Suppressor macrophage treated with lipopolysaccharide for 1 hour (primary cell): ENCODE results near the gene MRPL33.
A peak's percentile ranks its signal among the peaks of the same experiment; 100 is the strongest.

Experiments
- DNase-seq, 3 donors: peaks; one replicate each; pipeline ENCODE4 v3.0.0-alpha.2; 2020 to 2022

The MRPL33 gene

DNA sequence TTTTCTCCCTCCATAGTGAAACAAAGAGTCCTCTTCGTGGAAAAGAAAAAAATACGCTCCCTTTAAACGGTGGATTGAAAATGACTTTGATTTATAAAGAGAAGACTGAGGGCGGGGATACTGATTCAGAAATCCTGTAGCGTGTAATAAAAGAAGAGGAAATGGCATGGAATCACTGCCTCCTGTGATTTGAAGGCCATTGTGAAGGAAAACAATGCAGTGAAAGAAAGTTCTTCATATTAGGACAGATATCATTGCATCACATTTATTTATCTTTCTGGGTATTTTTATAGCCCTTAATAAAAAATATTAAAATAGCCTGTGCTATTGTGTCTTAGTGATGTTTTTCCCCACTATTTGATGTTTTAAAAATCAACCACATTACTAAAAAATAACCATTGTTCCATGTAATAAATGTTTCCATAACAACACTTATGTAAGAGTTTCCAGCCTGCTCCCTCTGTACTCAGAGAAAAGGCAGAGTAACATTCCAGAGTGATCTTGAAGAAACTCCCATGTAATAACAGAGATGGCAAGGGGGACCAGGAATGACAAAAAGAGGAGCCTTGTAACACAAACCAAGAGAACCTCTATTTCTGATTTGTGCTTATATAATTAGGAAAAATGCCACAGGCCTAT, 8.0 kb downstream of the MRPL33 start:
- DNase-seq, result no peak

DNA sequence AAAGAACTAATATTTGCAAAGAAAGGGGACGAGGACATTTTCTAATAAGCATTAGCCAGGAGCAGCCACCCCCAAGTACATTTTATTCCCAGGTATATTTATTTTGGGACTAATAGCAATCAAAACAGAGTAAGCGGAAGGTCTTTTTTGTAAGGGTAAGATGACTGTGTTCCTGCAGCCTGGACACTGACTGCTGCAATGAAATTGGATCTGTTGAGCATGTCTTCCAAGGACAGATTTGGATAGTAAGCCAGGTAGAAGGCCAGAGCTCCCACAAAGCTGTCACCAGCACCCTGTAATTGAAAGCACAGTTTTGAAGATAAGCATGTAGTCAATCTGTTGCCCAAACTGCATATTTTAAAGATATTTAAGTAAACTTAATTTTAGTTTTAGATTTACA, 10.0 kb downstream of the MRPL33 start:
- DNase-seq, result no peak

DNA sequence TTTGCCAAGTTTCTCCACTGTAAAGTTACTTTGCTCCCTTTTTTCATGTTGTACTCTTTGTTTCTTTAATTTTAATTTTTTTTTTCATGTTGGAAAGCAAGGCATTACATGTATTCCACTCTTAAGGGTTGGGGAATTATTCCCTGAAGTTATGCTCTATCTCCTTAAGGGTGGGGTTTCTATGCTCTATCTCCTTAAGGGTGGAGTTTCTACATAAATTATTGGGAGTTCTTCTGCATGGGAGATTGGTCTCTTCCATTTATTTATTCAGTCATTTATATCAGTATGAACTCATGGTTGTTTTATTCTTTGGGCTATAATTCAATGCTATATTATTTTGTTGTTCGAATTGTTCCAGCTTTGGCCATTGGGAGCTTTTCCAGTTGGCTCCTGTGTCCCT, 11.2 kb downstream of the MRPL33 start:
- no peak for DNase-seq

DNA sequence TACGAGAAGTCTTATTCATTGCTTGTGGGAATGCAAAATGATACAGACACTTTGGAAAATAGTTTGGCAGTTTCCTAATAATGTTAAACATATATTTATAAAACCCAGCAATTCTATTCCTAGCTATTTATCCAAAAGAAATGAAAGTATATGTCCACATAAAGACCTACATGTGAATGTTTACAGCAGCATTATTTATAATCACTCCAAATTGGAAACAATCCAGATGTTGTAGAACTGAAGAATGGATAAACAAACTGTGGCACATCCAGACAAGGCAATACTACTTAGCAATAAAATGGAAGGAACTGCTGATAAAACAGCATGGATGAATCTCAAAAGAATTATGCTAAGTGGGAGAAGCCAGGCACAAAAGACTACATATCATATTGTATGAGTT, 19.3 kb downstream of the MRPL33 start:
- no peak for DNase-seq

DNA sequence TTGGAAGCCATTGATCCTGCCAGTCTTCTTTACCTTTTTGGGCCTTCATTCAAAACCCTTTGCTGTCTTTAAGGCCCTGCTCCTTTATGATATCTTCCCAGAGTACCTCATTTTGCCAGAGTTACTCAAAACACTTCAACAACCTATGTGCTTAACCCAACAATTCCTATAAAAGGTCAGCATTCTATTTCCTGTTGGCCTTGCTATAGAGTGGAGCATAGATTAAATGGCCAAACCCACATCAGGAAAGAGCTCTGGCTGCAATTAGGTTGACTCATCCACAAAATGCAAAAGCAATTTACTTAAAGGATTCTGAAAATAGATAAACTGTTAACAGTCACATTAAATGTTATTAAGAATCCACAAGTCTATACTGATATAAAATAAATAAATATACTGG, 21.2 kb downstream of the MRPL33 start:
- no peak for DNase-seq

DNA sequence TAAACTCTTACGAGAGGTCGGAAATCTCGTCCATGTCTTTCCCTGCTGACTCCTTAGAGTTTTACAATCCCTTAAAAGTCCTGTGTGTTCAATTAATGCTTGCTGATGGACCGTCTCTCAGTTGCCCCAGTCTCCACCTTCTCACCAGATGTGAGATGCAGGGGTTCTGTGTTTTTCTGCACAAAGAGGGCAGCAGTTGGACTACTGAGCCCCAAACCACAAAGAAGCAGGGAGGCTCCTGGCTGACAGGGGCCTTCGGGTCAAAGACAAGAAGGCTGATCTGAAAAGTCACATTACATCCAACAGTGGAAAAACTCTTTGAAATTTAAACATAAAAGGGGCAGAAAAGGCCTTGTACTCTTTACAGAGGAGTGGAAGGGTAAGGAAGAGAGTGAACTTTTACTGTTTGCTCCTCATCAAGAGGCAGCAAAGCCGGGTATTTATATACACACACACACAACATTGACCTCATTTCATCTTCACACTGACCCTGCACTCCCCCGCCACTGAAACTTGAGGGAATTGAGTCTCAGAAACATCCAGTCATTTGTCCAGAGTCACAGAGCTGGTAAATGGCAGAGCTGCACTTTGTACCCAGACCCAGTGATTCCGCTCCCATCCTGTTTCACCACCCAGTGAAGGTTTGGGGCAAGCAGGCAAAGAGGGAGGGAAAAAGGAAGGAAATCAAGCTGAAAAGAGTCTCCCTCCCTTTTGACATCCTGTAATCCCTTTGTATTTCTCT, 23.7 kb downstream of the MRPL33 start:
- DNase-seq, result no peak

DNA sequence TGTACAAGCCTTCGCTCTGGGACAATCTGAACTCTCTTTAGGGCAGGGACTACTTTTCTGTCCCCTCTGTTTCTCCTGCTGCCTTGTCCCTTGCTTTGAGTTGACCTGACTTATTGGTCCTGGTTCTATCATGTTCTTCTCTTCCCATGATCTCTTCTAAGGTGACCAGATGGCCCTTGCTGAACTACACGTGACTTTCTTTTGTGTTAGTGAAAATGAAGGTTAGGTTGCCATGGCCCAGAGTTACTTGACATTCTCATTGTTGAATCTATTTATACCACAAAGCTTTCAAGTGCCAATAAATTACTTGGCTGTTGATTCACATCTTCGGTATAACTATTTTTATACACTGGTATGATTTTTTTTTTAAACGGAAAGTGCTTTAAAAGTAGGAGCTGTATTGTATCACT, 24.4 kb downstream of the MRPL33 start:
- DNase-seq, result no peak

DNA sequence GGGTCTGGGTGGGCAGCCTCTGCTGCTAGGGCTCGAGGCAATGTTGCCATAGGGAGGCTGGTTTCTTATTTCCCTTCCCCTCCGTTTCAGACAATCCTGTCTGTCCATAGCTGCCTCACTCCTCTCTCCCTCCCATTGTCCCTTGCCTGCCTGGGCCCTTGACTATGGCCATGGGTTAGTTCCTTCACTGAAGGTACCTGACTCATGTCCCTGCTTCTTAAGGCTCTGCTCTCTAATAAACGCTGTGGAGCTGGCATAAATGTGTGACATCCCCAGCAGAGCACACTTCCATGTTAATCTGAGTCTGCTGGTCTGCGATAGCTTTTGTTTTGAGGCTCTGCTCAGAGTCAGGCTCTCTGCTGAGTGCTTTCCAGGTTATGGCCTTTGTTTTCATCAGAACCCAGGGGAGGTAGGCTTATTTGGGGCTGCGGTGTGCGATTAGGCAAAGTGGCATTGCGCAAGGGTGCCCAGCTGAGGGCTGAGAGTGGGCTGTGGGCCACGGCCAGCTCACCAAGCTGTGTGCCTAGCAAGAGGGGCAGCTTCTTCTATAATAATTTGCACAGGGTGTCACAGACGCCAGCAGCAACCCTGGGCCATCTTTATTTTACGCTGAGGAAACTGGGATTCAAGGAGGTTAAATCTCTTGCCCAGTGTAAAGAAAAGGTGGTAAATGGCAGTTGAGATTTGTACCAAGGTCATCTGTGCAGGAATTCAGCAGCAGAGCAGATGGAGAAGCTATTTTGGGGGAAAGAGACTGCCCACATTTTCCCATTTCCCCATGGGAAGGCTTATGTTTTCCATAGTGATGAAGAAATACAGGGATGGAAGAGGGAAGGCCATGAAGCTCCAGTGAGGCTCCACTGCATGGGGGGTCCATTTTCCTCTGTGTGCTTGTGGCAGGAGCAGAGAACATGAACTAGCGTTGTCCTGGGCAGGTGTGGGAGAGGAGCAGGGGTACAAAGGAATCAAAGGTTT, 25.6 kb downstream of the MRPL33 start:
- DNase-seq, result peak in 2 of 3 donors; percentile 35 to 48

DNA sequence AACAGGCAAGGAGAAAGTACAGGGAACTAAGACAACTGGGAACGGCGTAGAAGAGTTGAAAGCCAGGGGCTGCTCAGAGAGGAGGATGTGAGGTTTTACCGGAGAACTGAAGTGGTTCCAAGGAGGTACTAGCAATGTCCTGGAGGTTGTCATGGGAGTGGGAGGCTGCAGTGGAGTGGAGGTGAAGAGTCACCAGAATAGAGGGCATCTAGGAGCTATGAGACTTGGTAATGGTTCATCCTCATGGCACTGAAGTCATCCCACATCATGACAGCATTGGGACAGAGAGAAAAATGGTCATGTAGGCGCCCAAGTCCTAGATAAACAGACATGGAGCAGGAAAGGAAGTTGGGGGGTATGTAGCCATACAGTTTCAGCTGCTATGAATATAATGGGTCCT, 26.3 kb downstream of the MRPL33 start:
- peak in 2 of 3 donors; percentile 25 to 29 for DNase-seq

DNA sequence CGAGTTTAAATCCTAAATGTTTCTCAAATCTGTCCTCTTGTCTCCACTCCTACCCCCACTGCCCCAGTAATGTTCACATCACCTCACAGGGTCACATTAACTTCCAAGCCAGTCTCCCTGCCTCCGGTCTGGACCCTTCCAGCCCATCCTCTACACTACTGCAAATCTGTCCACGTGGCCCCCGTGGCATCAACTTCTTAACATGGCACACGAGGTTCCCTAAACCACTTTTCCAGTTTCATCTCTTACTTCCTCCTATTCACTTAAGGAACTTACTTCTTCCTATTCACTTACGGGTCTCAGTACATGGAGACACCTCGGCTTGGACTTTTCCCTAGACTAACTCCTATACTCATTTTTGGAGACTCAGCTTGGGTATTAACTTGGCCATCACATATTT, 27.0 kb downstream of the MRPL33 start:
- peak; percentile 58 to 70 (median 63) for DNase-seq

DNA sequence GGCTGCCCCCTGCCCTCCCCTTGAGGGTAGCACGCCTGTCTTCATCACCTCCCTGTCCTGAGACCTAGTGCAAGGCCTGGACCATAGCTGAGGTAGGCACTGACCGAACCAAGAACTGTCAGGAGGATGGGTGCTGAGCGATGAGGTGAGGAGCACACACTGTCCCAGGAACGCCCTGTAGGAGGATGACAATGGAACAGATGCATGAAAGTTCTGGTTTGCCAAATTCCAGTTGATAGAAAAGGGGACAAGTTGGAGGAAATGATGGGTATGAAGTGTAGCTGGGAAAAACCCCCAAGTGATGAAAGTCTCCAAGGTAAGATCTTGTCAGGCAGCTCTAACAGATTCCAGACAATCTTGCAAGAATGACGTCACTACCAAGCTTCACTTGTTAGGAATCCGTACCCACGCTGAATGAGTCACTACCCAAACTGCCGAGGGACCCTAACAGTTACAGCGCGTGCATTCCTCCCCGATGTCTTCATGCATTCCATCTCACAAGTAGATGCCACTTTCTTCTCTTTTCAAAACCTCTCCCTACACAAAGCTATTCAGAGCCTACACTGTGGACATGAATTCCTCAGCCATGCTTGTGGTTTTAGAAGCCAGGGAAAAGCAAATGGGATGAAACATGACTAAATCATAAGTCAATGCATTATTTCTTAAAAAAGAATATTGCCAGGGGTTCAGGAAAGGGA, 27.6 kb downstream of the MRPL33 start:
- DNase-seq, result peak; percentile 54 to 75 (median 63)

DNA sequence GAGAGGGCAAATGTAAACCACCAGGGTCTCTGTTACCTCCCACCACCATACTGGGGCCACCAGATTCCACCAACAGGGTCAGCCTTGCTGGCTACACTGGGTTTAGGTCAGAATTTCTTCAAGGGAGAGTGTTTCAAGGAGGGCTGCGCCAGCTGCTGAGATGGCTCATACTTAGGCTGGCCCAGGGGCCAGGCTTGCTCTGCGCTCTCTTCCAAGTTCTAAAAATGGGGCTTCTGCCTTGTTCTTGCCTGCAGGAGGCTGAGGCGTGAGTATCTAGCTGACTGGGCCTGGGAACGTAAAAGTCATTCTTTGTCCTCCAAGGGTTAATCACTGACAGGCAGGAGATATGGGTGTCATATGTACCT, 28.1 kb downstream of the MRPL33 start:
- no peak for DNase-seq

DNA sequence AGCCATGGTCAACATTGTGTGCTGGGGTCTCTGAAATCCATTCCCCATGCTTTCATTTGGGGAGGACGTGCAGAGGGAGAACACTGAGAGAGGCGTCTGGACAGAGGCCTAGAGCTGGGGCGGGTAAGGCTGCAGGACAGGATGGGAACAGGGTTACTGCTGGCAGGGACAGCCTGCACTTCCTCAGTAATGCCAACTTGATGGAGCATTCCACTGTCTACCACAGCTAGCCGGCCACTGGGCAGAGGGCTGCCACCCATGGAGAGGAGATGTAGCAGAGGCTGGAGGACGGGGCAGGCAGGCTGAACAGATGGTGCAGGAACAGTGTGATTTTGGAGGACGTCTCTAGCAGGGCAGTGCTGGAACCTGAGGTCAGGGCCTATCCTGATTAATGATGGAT, 29.3 kb downstream of the MRPL33 start:
- no peak for DNase-seq

DNA sequence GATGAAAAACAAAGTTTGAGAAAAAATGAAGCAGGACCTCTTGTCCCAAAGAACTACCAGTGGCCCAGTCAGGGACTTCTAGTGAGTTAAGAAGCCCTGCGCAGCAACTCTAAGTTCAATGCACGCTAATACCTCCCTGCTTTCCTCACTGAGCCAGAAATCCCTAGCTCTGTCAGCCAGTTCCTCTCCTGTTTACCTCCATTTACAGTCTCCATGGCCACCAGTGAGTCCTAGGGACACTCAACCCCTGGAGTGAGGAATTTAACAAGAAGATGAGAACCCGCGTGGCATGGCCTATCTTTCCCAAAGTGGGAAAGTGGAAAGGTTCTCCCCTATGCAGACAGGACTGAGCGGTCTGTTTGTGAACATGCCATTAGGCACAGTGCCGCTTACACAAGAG, 31.0 kb downstream of the MRPL33 start:
- DNase-seq, result no peak

DNA sequence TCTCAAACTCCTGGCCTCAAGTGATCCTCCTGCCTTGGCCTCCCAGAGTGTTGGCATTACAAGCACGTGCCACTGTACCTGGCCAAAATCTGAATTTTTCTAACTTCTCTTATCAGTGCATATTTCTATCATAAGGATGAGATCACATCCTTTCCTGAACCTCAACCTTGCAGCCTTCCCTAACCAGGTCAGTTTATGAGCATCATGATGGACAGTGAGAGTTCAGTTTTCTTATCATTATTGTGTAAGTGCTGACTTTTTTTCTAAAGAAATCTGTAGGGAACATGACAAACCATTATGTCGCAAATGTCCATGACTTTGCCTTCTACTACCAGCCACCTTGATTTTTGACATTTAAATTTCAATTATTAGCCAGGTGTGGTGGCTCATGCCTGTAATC, 31.5 kb downstream of the MRPL33 start:
- no peak for DNase-seq

DNA sequence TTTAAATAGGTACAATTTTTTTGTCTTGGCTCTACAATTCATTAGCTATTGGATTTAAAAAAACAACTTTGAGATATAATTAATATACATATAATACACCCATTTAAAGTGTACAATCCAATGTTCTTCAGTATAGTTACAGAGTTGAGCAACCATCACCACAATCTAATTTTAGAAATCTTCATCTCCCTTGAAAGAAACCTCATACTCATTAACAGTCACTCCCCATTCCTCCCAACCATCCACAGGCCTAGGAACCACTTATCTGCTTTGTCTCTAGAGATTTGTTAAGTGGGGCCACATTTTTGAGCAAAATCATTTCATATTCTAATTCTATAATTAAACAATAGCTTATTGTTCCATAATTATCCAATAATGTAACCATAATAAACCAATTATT, 32.6 kb downstream of the MRPL33 start:
- DNase-seq, result no peak

DNA sequence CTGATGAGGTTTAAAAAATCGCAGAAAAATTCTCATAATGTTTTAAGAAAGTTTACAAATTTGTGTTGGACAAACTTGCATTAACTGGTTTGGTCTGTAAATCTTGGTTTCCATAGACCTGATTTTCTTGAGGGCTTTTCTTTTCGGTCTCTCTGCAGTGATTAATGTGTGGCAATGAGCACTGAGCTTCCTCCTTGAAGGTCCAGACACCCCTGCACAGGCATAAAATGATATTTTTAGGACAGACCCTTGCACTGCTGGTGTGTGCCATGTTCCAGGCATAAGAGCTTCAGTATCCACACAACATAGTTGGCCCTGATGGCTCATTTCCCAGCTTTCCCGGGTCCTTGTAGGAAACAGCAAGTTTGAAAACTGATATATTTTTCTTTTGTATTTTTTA, 33.7 kb downstream of the MRPL33 start:
- DNase-seq, result no peak

DNA sequence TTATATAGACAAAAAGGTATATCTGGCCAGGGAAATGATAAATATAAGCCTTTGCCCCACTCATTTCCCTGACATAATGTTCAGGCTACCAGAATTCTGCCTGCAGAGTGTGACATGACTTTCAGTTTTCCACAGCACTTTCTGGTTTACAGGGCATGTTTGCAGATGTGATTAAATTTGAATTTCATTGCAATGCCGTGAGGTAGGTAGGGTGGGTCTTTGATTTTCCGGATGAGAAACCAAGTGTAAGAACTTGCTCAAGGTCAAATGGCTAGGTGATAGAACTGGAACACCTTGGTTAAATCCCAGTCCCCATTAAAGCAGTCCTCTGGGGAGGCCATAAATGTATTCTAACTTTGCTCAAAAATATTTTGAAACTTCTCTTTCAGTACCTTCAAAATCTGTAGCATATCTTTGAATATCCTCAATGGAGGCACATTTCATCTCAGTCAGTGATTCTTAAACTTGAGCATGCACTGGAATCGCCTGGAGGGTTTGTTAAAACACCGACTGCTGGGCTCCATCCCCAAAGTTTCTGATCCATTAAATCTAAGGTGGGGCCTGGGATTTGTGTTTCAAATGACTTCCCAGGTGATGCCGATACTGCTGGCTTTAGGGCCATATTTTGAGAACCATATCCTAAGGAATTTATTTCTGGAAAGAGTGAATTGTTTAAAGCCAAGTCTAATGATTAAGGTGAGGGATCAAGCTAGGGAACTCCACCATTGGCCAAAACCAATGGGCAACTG, 35.0 kb downstream of the MRPL33 start:
- no peak for DNase-seq

DNA sequence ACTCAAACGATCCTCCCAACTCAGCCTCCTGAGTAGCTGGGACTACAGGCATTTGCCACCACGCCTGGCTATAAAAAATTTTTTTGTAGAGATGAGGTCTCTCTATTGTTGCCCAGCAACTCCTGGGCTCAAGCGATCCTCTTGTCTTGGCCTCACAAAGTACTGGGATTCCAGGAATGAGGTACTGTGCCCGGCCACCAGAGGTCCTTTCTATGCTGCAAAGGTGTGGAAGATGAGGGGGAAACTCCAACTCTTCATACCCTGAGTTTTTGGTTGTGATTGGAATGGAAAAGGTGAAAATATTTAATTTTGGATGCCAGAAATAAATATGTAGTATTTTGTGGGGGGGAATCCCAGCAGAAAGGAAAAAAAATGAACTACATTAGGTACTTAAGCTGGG, 36.0 kb downstream of the MRPL33 start:
- DNase-seq, result peak in 2 of 3 donors; percentile 29 to 37

DNA sequence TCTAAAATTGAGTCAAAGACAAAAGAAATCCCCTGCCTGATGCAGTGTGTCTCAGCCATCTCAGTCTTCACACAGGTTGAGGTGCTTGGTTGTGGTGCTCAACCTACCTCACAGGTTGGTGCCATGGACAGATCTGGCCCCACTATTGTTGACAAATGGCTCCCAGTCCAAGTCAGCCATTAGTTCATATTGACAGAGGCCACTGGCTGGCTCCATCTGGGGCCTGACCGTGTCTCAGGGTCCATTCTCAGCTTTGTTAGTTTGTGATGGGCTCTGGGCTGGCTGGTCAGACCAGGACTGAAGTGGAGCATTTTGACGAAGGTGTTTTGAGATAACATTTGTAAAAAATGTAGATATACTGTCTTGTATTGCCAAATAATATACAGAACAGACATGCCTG, 36.9 kb downstream of the MRPL33 start:
- DNase-seq, result no peak

DNA sequence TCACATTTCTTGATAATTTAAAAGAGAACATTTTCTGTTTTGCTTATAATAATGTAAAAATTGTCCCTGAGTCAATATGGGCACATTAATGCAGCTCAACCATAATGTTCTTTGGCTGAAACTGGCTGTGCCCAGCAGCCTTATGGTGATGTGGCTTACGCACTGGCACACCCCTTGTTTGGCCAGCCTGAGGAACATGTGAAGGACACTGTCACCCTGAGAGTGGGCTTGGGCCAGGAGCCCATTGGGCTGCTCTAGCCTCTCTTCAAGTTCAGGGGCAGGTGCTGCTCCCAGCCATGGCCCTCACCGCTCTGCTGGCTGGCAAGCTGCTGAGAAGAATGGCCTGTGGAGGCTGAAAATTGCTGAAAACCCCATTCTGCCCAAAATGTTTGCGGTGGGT, 37.5 kb downstream of the MRPL33 start:
- DNase-seq, result no peak

DNA sequence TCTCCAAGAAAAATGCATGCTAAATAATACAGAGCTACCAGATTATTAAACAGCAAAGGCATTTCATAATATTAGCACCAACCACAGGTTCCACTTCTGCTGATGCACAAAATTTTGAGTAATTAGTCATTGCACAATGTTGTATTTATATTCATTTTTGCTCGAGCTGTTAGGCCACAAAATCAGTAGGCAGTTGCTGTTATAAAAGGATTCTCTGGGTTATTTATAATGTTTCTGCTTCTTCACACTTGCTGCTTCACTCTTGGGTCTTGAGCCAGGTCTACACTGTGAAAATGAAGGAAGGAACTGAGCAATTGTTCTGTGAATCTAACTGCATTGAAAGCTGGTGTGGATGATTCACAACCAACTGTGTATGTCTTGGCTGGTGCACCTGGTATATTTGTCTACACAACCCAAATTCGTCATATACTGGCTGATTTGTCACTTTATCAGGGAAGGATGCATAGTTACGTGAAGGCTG, 38.3 kb downstream of the MRPL33 start:
- peak; percentile 27 to 63 (median 62) for DNase-seq
